ENCODE data around the gene MSLN.
"Not testable (repeated sequence)": the region's sequence is repeated elsewhere in the genome, so short reads cannot be mapped to it uniquely, and the experiment has no call there.

The MSLN gene

GRCh38 chr16:735982-736453, 24.5 kb upstream of the MSLN start:
- DNase-seq, result no peak

GRCh38 chr16:736936-737481, 23.5 kb upstream of the MSLN start:
- no peak for DNase-seq

DNA sequence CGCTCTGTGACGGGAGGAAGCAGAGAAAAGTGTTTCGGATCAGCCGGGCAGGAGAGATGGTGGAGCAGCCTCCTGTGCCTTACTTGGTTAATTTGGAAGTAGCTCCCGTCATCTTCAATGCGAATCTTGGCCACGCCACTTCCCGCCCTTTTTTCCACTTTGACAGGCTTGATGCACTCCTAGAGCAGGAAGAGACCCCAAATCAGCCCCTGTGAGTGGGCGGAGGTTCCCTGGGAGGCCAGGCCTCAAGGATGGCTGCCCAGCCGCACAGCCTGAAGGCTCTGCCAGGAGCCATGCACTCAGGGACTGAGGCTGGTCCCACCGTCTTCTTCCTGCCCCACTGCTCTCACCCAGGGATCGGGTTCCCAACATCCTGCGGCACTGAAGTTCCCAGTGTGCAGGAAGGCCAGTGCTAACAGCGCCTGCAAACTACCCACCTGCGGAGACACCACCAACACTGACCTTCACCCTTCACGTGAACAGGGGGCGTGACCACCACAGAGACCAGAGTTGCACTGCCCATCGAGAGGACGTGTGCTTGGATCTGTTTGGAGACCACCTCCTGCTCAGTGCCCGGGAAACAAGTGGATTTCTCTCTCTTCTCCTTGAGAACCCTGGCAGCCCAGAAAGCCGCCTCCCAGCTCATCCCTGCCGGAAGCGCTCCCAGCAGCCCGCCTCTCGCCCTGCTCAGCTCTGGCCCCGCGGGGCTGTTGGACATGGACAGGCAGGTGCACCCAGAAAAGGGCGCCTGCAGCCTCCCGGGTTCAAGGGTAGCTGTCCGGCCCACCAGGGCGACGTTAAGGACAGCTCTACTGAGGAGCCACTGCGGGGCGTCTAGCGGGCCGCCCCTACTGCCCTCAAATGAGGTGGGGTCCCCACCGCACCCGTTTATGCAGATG, 20.7 kb upstream of the MSLN start:
- peak; percentile 54 for DNase-seq

- DNase-seq, result no peak
Measured at GRCh38 chr16:740459-740763, 20.1 kb upstream of the MSLN start.

GRCh38 chr16:740764-741505, 19.6 kb upstream of the MSLN start, which contains the start of gene CIAO3:
Gene CIAO3, minus strand, starts transcription at chr16:740997. Its CDS starts 12 bp downstream, at chr16:740985.
- peak; percentile 93 for DNase-seq

DNA sequence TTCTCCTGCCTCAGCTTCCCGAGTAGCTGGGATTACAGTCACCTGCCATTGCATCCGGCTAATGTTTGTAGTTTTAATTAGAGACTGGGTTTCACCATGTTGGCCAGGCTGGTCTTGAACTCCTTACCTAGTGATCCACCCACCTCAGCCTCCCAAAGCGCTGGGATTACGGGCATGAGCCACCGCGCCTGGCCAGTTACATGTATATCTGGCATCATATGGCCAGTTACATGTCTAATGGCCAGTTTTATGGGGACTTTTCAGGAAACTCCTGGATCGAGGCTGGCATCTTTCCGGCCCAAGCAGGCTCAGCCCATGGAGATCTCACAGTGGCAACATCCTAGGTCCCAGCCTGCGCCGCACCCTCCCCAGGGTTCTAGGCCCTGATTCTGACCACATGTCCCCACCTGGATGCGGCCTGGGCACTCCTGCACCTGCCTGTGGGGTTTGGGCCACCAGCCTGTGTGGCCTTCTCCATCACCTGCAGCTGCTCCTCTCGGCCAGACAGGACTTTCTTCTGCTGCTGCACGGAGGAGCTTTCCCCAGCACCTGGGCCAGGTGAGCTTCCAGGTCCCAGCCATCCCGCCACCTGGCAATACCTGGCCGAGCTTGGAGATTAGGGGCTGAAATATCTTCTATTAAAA, 18.4 kb upstream of the MSLN start:
- DNase-seq, result peak; percentile 28

- DNase-seq, result not testable (repeated sequence)
Measured at GRCh38 chr16:742894-743293, 17.6 kb upstream of the MSLN start.

DNA sequence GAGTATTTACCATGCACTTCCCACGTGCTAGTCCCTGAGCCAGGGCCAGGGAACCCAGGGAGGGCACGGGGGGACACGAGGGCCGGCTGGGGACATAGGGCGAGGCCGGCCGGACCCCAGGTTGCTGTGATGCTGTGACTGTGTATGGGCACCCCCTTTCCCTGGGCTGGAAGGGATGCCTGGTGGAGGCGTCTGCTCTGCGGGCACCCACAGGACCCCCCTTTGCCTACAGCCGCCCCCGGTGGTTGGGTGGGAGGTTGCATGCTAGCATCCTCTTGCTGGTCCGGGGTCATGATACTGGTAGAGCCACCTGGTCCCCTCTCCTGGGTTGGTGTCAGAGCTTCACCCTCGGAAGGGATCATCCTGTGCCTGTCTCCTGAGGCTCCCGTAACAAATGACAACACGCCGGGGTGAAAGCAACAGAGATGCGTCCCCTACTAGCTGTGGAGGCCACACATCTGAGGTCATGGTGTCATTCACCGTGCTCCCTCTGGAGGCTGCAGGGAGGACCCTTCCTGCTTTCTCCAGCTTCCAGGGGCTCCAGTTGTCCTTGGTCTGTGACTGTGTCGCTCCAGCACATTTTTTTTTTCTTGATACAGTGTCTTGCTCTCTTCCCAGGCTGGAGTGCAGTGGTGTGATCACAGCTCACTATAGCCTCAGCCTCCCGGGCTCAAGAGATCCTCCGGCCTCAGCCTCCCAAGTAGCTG, 16.6 kb upstream of the MSLN start:
- no peak for DNase-seq

DNA sequence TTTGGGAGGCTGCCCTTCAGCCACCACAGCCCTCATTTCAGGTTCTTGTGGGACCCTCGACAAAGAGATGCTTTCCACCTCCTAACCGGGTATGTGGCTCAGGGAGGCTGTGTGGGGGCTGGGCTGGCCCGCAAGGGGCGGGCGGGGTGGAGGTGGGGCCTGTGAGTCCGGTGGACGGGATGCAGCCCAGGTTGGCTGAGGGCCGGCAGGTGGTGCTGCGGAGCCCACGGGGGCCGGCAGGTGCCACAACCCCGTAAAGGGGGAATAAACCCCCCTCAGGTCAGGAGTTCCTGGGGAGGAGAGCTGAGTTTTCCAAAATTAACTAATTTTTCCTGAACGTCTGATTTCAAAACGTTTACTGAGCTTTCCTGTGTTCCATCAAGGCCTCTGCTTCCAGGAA, 14.8 kb upstream of the MSLN start:
- DNase-seq, result peak; percentile 67

- no peak for DNase-seq
Measured at GRCh38 chr16:746637-747036, 13.9 kb upstream of the MSLN start.

- DNase-seq, result peak; percentile 57
Measured at GRCh38 chr16:747978-748746, 12.4 kb upstream of the MSLN start.

DNA sequence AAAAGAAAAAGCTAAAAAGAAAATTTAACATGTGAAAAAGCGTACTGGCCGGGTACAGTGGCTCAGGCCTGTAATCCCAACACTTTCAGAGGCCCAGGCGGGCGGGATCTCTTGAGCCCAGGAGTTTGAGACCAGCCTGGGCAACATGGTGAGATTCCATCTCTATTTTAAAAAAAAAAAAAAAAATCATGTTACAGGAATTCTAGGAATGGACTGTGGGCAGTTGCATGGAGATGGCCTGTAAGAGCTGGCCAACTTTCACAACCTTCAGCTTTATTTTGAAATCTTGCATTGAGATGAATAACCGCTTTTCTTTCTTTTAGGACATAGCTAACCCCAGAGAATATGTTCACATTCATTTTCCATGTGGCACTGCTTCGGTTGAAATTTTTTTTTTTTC, 11.5 kb upstream of the MSLN start:
- DNase-seq, result no peak

- DNase-seq, result no peak
Measured at GRCh38 chr16:750485-750884, 10.0 kb upstream of the MSLN start.

DNA sequence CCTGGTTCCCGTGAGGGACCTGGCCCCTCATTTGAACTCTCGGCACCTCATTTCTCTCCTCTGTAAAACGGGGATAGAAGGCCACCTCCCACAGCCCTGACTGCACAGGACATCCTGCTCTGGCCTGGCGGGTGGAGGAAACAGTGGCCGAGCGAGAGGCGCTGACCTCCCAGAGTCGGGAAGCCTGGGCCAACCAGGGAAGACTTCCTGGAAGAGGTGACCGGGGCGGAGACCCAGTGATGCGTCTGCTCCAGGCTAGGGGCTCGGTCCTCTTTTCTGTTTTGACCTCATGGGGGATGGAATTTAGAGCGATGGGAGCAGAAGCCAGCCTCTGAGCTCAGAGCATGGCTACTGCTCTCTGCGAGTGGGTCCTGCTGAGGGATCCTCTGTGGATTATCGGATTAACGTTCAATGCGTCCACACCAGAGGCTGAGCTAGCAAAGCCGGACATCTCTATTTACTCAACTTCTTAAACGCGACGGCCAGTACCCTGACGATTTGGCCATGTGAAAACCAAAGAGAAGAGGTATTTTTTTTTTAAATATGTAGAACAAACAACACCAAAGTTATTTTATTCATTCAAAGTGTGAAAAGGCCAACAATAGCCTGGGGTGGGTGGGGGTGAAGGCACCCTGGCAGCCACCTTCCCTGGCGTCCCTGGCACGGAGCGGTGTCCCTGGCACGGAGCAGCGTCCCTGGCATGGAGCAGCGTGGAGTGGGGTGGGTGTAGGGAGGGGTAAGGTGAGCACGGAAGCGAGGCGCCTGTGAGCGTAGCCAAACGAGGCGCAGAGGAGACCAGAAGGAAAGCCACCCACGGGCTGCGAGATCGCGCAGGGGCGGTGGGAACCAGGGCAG, 9.2 kb upstream of the MSLN start:
- DNase-seq, result no peak

- no peak for DNase-seq
Measured at GRCh38 chr16:752007-752312, 8.6 kb upstream of the MSLN start.

- DNase-seq, result not testable (repeated sequence)
Measured at GRCh38 chr16:754121-754607, 6.4 kb upstream of the MSLN start.

DNA sequence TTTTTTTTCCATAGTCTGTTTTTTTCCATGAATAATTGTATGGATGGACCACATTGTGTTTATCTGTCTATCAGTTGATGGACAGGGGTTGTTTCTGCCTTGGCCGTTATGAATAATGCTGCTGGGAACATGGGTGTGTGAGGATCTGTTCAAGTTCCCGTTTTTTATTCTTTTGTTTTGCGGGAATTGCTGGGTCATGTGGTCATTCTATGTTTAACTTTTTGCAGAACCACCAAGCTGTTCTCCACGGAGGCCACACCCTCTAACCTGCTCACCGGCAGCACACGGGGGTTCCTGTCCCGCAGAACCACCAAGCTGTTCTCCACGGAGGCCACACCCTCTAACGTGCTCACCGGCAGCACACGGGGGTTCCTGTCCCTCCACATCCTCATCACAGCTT, 5.9 kb upstream of the MSLN start:
- no peak for DNase-seq

DNA sequence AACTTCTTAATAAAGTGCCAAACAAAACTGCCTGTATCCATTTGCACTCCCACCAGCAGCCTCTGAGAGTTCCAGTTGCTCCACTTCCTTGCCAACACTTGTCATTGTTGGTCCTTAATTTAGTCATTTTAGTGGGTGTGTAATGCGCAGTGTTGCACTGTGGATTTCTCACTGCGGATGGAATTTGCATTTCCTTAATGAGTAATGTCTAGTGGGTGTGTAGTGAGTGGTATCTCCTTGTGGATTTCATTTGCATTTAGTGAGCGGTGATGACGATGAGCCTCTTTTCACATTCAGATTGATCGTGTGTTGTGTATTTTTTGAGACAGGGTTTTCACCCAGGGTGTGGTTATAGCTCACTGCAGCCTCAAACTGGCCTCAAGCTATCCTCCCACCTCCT, 4.1 kb upstream of the MSLN start:
- no peak for DNase-seq

DNA sequence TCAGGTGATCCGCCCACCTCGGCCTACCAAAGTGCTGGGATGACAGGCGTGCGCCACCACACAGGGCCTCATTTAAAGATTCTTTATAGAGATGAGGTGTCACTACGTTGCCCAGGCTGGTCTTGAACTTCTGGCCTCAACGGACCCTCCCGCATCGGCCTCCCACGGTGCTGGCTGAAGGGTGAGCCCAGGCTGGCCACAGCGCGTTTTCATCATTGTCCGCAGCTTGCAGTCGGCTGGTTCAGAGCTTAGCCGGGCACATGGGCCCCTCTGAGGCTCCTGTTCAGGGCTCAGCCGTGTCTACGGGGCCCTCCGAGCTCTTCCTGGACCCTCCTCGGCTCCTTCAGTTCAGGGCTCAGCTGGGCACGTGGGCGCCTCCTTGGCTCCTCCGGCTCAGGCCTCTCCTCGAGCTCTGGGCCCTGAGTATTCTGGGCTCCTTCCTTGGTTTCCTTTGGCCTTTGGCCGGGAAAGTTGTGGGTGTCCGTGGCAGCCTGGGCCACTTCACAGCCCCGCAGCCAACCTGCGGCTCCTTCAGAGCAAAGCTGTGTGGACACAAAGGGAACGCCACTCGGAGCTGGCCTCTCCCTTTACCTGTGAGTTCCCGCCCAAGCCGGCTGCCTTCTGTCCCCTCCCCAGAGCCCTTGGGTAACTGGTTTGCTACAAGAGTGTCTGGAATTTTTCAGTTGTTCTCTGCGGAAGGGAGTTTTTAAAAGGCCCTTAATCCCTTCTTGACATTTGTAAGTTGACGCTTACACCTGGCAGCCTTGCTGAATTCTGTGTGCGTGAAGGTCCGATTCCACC, 1.2 kb upstream of the MSLN start:
- DNase-seq, result no peak

DNA sequence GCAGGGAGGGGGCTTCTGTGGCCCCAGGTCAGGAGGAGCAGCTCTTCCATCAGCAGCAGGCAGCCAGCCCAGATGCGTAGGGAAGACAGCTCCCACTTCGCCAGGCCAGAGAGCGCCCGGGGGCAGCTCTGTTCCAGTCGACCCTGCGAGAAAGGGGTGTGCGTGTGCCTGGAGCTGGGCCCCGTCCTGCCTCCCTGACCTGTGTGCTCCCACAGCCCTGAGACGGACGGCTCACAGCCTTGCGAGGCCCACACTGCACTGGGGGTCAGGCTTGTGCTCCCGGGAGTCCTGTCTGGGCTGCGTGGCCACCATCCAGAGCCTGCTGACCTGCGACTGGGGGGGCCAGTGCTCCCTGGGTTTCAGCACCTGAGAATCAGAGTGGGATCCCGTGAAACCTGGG, 469 bp upstream of the MSLN start:
- no peak for DNase-seq

All from NCI-H146 (cell line).